Activated CD8-positive, alpha-beta memory T cell treated with anti-CD3 and anti-CD28 coated beads, Interleukin-2, amount 10 ng/mL, durations not matched to agents 7 days and 5 days (primary cell): ENCODE measurements around the gene ABCF2. TPM values are rescaled to one million over a fixed set of nuclear protein-coding genes. Genes with fewer than 3 reads are reported as not detected.
A peak's percentile ranks its signal among the peaks of the same experiment; 100 is the strongest.

ENCODE experiments used
- ATAC-seq: fragments of 150-1000 bp; cut with Tn5 transposase; one replicate; pipeline ENCODE4 v1.10.0; 2021; ENCODE audit warnings: moderate library complexity
- CTCF ChIA-PET: fragments of 350-600 bp; sonication (Branson Sonifier 250); formaldehyde crosslinking; loops from one replicate; lab custom pipeline; 2021; ENCODE audit warnings: antibody characterized with exemption; lab: Charles Lee
- DNase-seq: peaks from one replicate; pipeline ENCODE4 v3.0.0-alpha.2; 2020
- H3K27ac Mint-ChIP-seq: one replicate; pipeline ENCODE4 v1.8.0; 2021; ENCODE audit warnings: mild to moderate bottlenecking, mixed read lengths
- H3K27me3 Mint-ChIP-seq: one replicate; pipeline ENCODE4 v1.8.0; 2021; ENCODE audit warnings: mixed read lengths
- H3K36me3 Mint-ChIP-seq: one replicate; pipeline ENCODE4 v1.8.0; 2021; ENCODE audit warnings: mild to moderate bottlenecking, mixed read lengths
- H3K4me1 Mint-ChIP-seq: one replicate; pipeline ENCODE4 v1.8.0; 2021; ENCODE audit warnings: mixed read lengths
- H3K4me3 Mint-ChIP-seq: one replicate; pipeline ENCODE4 v1.8.0; 2021; ENCODE audit warnings: mild to moderate bottlenecking, moderate library complexity, mixed read lengths
- H3K9me3 Mint-ChIP-seq: one replicate; pipeline ENCODE4 v1.8.0; 2022; ENCODE audit warnings: low read depth, mixed read lengths
- total RNA-seq, 2 experiments: library from RNA; stranded (reverse); gene quantifications; one replicate each; pipeline ENCODE4 v1.2.3, GENCODE V29; 2021

ABCF2 gene
- total RNA-seq, 2 experiments from 2014 or later, result 37.8 to 47.3 TPM

DNA sequence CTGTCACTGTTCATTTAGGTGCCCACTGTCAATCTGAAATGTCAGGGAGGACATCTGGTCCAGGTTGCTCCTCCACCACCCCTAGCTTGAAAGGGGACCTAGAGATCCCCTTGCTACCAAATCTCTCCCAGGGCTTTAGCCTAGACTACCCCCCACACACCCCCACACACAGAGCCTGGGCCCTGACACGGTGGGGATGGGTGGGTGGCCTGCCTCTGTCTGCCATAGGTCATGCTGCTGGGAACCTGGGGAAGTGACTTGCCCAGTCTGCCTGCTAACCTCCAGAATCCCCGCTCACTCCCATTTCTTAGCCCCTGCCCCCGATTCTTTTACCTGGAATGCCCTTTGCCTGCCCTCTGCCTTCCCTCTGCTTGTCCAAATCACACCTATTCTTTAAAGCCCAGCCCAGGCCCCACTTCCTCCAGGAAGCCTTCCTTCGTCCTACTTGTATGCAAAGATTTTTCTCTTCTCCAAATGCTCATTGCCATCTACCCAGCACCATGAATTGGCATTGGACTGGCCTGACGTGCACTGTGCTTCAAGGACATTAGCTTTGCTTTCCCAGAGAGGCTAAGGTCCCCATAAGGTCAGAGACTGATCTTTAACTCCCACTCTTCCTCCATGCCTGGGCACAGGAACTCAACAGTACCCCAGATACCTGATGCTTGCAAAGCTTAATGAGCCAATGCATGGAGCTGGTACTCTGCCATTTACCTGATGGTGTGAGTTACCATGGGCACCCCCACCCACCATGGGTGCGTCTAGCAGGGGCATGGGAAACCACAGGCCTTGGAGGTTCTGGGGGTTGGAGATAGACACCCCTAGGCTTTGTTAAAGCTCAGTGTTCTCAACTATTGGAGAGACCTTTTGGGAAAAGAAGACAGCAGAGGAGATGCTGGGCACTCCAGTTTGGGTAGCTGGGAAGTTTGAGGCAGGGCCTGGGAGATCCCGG, 23.5 kb upstream of the ABCF2 start:
- H3K9me3 Mint-ChIP-seq, result no peaks in the 10 kb centered on the region
- CTCF ChIA-PET, result interaction anchor here (0.7 to 2.2 kb wide), 4 partner anchors 9 to 54 kb away, joined by 3 to 5 read pairs (median 3); partner anchors contain the start of gene ABCF2
- no peak overlapping the region for H3K27ac Mint-ChIP-seq
- H3K4me3 Mint-ChIP-seq, result no peak overlapping the region
- peaks cover 81% of the 10 kb centered on the region for H3K27me3 Mint-ChIP-seq
- peaks cover 14% of the 10 kb centered on the region for H3K4me1 Mint-ChIP-seq
- ATAC-seq (no peak), DNase-seq (no peak)
- no peaks in the 10 kb centered on the region for H3K36me3 Mint-ChIP-seq

- H3K36me3 Mint-ChIP-seq, result no peaks in the 10 kb centered on the region
- CTCF ChIA-PET, result interaction anchor here (0.9 to 2.2 kb wide), 2 partner anchors 54 to 126 kb away, joined by 3 to 5 read pairs; no protein-coding TSS in a partner anchor
- peaks cover 80% of the 10 kb centered on the region for H3K27me3 Mint-ChIP-seq
- H3K9me3 Mint-ChIP-seq, result no peaks in the 10 kb centered on the region
- DNase-seq, result no peak
- peaks cover 19% of the 10 kb centered on the region for H3K4me1 Mint-ChIP-seq
- no peak for ATAC-seq
- no peak overlapping the region for H3K27ac Mint-ChIP-seq
- H3K4me3 Mint-ChIP-seq, result no peak overlapping the region
Measured at GRCh38 chr7:151249732-151250072, 22.7 kb upstream of the ABCF2 start.

GRCh38 chr7:151249034-151249731, 22.2 kb upstream of the ABCF2 start:
- DNase-seq (no peak), ATAC-seq (no peak)
- Mint-ChIP-seq H3K4me3 (peak overlapping the region; percentile 21), H3K27ac (no peak overlapping the region), H3K27me3 (peaks cover 78% of the 10 kb centered on the region), H3K36me3 (no peaks in the 10 kb centered on the region), H3K9me3 (no peaks in the 10 kb centered on the region), H3K4me1 (peaks cover 24% of the 10 kb centered on the region)
- CTCF ChIA-PET, result interaction anchor here (0.6 to 2.2 kb wide), 3 partner anchors 25 to 125 kb away, joined by 3 to 5 read pairs (median 3); no protein-coding TSS in a partner anchor

- DNase-seq (no peak), ATAC-seq (no peak)
- Mint-ChIP-seq H3K4me1 (peaks cover 31% of the 10 kb centered on the region), H3K27ac (no peak within 1 kb of the TSS), H3K4me3 (peak within 1 kb of the TSS; percentile 21), H3K27me3 (peaks cover 74% of the 10 kb centered on the region), H3K9me3 (no peaks in the 10 kb centered on the region), H3K36me3 (no peaks in the 10 kb centered on the region)
- CTCF ChIA-PET, result interaction anchor here (0.9 to 1.5 kb wide), 3 partner anchors 15 to 125 kb away, joined by 3 read pairs; no protein-coding TSS in a partner anchor
Measured at GRCh38 chr7:151248346-151249033, 21.5 kb upstream of the ABCF2 start, which contains the start of gene SMARCD3. Gene SMARCD3 (minus strand): TSS chr7:151248694. CDS start chr7:151248562, 132 bp downstream.

- Mint-ChIP-seq H3K36me3 (no peaks in the 10 kb centered on the region), H3K27ac (no peak overlapping the region), H3K4me3 (no peak overlapping the region)
Measured at GRCh38 chr7:151247611-151248345, 20.8 kb upstream of the ABCF2 start.

DNA sequence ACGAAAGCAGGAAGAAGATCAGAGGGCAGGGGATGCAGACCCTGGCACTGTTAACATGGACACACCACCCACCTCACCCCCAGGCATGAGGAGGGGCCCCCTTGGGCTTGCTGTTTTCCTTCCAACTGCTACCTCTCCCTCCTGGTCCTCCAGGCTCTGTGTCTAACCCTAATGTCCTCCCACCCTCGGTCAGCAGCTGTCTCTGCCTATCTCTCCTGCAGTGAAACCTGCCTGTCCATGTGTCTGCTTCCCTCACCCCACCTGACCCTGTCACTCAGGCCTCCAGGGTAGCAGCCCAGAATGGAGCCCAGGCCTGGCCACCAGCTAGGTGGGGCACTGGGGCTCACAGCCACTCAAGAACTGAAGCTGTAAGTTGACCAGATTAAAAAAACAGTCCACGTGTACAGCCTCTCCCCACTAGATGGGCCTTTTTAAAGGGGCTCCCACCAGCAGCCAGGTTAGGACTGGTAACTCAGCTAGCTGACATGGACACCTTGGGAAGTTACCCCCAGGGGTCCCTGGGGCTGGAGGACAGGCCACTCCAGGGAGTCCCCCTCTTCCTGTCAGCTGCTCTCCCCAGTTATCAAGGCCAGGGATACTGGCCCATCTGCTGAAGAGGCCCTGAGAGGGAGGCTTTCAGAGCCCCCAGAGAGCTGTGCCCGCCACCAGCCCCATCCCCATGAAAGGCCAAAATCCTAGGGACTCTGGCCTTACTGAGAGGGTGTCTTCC, 20.0 kb upstream of the ABCF2 start:
- Mint-ChIP-seq H3K27ac (no peak overlapping the region), H3K36me3 (no peaks in the 10 kb centered on the region), H3K4me1 (peaks cover 38% of the 10 kb centered on the region), H3K27me3 (peaks cover 59% of the 10 kb centered on the region), H3K9me3 (no peaks in the 10 kb centered on the region), H3K4me3 (no peak overlapping the region)
- no peak for ATAC-seq
- no peak for DNase-seq
- CTCF ChIA-PET, result interaction anchor here (1.0 to 5.6 kb wide), 6 partner anchors 9 to 123 kb away, joined by 3 to 60 read pairs (median 5); partner anchors contain the start of gene CHPF2

More at GRCh38 chr7:151247611-151248345, 20.8 kb upstream of the ABCF2 start:
- CTCF ChIA-PET, result interaction anchor here (1.0 to 5.6 kb wide), 5 partner anchors 9 to 124 kb away, joined by 3 to 60 read pairs (median 3); no protein-coding TSS in a partner anchor
- H3K4me1 Mint-ChIP-seq, result peaks cover 38% of the 10 kb centered on the region
- no peak for ATAC-seq
- peaks cover 67% of the 10 kb centered on the region for H3K27me3 Mint-ChIP-seq
- DNase-seq, result no peak
- H3K9me3 Mint-ChIP-seq, result no peaks in the 10 kb centered on the region

- CTCF ChIA-PET, result interaction anchor here (0.6 to 5.6 kb wide), 13 partner anchors 10 to 920 kb away, joined by 3 to 60 read pairs (median 4); partner anchors contain the start of genes ABCF2, CHPF2 and NUB1
- H3K27ac Mint-ChIP-seq, result no peak overlapping the region
- H3K4me3 Mint-ChIP-seq, result no peak overlapping the region
- ATAC-seq (no peak), DNase-seq (no peak)
- peaks cover 38% of the 10 kb centered on the region for H3K4me1 Mint-ChIP-seq
- no peaks in the 10 kb centered on the region for H3K9me3 Mint-ChIP-seq
- peaks cover 58% of the 10 kb centered on the region for H3K27me3 Mint-ChIP-seq
- H3K36me3 Mint-ChIP-seq, result no peaks in the 10 kb centered on the region
Measured at GRCh38 chr7:151246102-151246850, 19.3 kb upstream of the ABCF2 start.

- Mint-ChIP-seq H3K27me3 (peaks cover 50% of the 10 kb centered on the region), H3K36me3 (no peaks in the 10 kb centered on the region), H3K27ac (no peak overlapping the region), H3K4me1 (peaks cover 36% of the 10 kb centered on the region), H3K4me3 (peak overlapping the region; percentile 13), H3K9me3 (no peaks in the 10 kb centered on the region)
- CTCF ChIA-PET, result interaction anchor here (0.6 to 5.6 kb wide), 23 partner anchors 11 to 919 kb away, joined by 3 to 60 read pairs (median 4); partner anchors contain the start of genes ABCF2, CHPF2 and NUB1
- ATAC-seq, result peak; percentile 79
- DNase-seq, result peak; percentile 65
Measured at GRCh38 chr7:151245360-151246101, 18.5 kb upstream of the ABCF2 start.

DNA sequence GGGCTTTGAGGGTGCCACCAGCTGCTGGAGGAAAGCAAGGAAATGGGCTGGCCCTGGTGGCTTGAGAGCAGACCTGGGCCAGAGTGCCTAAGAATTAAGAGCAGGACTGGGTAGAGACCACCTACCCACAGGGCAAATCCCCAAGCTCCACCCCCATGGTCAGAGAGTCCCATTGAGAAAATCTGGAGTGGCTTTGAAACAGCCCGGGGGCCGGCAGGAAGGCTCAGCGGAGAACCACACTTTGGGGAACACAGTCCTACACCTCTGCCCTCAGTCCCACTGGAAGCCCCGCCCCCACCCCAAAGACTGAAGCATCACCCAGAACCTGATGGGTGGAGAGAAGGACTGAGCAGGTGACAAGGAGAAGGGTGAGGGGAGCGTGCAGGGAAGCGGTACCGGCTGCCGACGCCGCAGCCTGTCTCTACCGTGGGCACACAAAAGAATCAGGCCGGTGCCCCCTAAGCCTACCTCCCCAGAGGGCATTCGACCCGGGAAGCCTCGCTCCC, 17.9 kb upstream of the ABCF2 start:
- Mint-ChIP-seq H3K36me3 (no peaks in the 10 kb centered on the region), H3K4me1 (peaks cover 36% of the 10 kb centered on the region), H3K9me3 (no peaks in the 10 kb centered on the region), H3K27me3 (peaks cover 44% of the 10 kb centered on the region), H3K4me3 (peak overlapping the region; percentile 13), H3K27ac (no peak overlapping the region)
- no peak for DNase-seq
- no peak for ATAC-seq
- CTCF ChIA-PET, result interaction anchor here (0.9 to 5.6 kb wide), 38 partner anchors 8 to 550 kb away, joined by 3 to 60 read pairs (median 4); partner anchors contain the start of genes ABCF2, ASB10, CHPF2 and FASTK

DNA sequence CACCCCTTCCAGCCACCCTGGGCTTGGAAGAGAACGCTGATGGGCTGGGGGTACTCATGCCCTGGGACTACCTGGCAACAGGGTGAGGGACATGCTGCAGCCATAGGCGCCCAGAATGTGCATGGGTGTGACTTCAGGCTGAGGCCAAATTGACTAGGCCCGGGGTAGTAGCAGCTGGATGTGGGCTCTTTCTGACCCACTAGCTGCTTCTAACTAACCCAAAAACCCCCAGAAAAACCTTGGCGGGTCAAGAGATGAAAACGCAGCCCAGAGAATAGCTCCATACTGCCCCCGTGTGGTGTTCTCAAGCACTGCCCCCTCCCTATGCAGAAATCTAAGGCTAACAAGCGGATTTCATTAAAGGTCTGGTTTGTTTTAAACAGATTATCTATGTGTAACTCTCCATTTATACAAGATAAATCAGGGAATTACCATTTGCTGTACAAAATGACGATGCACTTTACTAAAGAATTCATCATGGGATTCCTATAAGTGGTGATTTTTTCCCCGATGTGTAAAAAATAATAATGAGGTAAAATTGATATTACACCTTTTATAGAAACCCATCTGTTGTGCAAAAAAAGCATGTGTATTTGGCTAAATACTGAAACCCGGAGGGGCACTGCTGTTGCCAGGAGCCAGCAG, 17.3 kb upstream of the ABCF2 start:
- H3K36me3 Mint-ChIP-seq, result no peaks in the 10 kb centered on the region
- H3K27ac Mint-ChIP-seq, result no peak overlapping the region
- DNase-seq, result peak; percentile 78
- H3K4me1 Mint-ChIP-seq, result peaks cover 35% of the 10 kb centered on the region
- no peaks in the 10 kb centered on the region for H3K9me3 Mint-ChIP-seq
- H3K4me3 Mint-ChIP-seq, result peak overlapping the region; percentile 35
- H3K27me3 Mint-ChIP-seq, result peaks cover 38% of the 10 kb centered on the region
- CTCF ChIA-PET, result interaction anchor here (0.6 to 5.6 kb wide), 50 partner anchors 8 to 549 kb away, joined by 3 to 60 read pairs (median 4); partner anchors contain the start of genes ABCF2, ASB10, CHPF2 and FASTK
- ATAC-seq, result peak; percentile 27
